ENCODE data around the gene EXOC4. TPM values are rescaled to one million over a fixed set of nuclear protein-coding genes. Genes with fewer than 3 reads are reported as not detected.

EXOC4 gene
- total and polyA plus RNA-seq, 2 donors (not counting 3 experiments of a cell fraction or from before 2014, with no cell fraction given): 20.3 to 73.1 TPM

DNA sequence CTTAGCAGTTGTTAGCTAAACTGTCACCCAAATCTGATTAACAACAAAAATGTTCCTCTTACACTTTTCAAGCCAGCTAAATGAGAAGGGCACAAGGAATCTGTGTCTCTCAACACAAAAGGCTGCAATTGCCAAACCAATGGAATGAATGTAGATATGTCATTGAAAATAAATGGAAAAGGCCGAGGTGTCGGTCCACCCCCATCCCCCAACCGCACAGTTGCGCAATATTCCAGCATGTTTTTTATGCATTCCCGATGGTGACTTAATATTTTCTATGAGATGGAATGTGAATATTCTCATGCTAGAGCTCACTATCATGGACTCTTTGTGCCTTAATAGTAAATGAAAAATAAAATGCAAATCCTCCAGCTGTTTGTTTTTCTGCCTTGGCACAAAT lies 692.6 kb downstream of the EXOC4 start:
- dilution Hi-C loops (cut with MboI; ENCODE audit: extremely low pct_ligation_motif_present, low sequenced_read_pairs) (no loop called here), intact Hi-C loops (cut with micrococcal nuclease) (no loop called here)
- no peaks in the 10 kb centered on the region for H3K79me2 ChIP-seq (ENCODE audit: control insufficient read depth, insufficient read depth, low read length)
- H3K4me1 ChIP-seq (ENCODE audit: control insufficient read depth, extremely low read depth, insufficient read depth, low read length): no peaks in the 10 kb centered on the region
- no peaks in the 10 kb centered on the region for H3K9me1 ChIP-seq (replicated peaks; ENCODE audit: control insufficient read depth, extremely low read depth, insufficient read depth, low read length)
- DNase-seq (ENCODE audit: low read depth, low spot score) (no peak), FAIRE-seq (no peak)
- TF ChIP-seq JUN (IDR thresholded peaks at IDR 0.05; ENCODE audit: borderline replicate concordance, insufficient read depth, insufficient read length, low read depth) (no peak), MYC (IDR thresholded peaks at IDR 0.05; ENCODE audit: low read depth, low read length) (no peak), POLR2AphosphoS5 (IDR thresholded peaks at IDR 0.05; ENCODE audit: insufficient read depth, low read depth, low read length) (no peak), EZH2 (IDR thresholded peaks at IDR 0.05; ENCODE audit: borderline replicate concordance, low read depth, low read length, severe bottlenecking) (no peak), GATA2 (IDR thresholded peaks at IDR 0.05; ENCODE audit: insufficient read depth, insufficient read length, low read depth, low read length) (no peak), POLR2A (IDR thresholded peaks at IDR 0.05; ENCODE audit: low read depth, low read length) (no peak), FOS (IDR thresholded peaks at IDR 0.05; ENCODE audit: borderline replicate concordance, insufficient read depth, low read length) (no peak)
- TF ChIP-seq, protein P1, sequence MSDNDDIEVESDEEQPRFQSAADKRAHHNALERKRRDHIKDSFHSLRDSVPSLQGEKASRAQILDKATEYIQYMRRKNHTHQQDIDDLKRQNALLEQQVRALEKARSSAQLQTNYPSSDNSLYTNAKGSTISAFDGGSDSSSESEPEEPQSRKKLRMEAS (IDR thresholded peaks at IDR 0.05; ENCODE audit: insufficient read depth, insufficient read length): no peak
- TF ChIP-seq, protein P2, sequence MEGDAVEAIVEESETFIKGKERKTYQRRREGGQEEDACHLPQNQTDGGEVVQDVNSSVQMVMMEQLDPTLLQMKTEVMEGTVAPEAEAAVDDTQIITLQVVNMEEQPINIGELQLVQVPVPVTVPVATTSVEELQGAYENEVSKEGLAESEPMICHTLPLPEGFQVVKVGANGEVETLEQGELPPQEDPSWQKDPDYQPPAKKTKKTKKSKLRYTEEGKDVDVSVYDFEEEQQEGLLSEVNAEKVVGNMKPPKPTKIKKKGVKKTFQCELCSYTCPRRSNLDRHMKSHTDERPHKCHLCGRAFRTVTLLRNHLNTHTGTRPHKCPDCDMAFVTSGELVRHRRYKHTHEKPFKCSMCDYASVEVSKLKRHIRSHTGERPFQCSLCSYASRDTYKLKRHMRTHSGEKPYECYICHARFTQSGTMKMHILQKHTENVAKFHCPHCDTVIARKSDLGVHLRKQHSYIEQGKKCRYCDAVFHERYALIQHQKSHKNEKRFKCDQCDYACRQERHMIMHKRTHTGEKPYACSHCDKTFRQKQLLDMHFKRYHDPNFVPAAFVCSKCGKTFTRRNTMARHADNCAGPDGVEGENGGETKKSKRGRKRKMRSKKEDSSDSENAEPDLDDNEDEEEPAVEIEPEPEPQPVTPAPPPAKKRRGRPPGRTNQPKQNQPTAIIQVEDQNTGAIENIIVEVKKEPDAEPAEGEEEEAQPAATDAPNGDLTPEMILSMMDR (IDR thresholded peaks at IDR 0.05; ENCODE audit: extremely low read depth in 1 of 2, insufficient read depth in 1 of 2, low read depth in 1 of 2, low read length in 2 of 2): no peak
- no TSS peak for BruUV-seq (replicated peaks)
- H2AFZ ChIP-seq (ENCODE audit: low read depth, low read length): no peak overlapping the region
- H4K20me1 ChIP-seq (replicated peaks; ENCODE audit: control insufficient read depth, extremely low read depth, insufficient read depth, low read length): no peaks in the 10 kb centered on the region
- CTCF ChIA-PET: interaction anchor here (1.2 kb wide), 1 partner anchor 10 kb away, joined by 3 read pairs; no protein-coding TSS in a partner anchor
- H3K9ac ChIP-seq (replicated peaks; ENCODE audit: extremely low read depth, insufficient read depth, low read length): no peak overlapping the region
- no peaks in the 10 kb centered on the region for H3K9me3 ChIP-seq (replicated peaks; ENCODE audit: control insufficient read depth, insufficient read depth, low read length)
- POLR2A ChIA-PET: no interaction called here
- H3K4me2 ChIP-seq (ENCODE audit: insufficient read depth, low read length): no peak overlapping the region
- no peaks in the 10 kb centered on the region for H3K36me3 ChIP-seq (ENCODE audit: control insufficient read depth in 2 of 2, extremely low read depth in 1 of 2, insufficient read depth in 2 of 2, low read length in 2 of 2)
- H3K27me3 ChIP-seq (ENCODE audit: control insufficient read depth in 2 of 2, insufficient read depth in 2 of 2, low read length in 2 of 2): no peaks in the 10 kb centered on the region
- no peak overlapping the region for H3K27ac ChIP-seq (ENCODE audit: insufficient read depth, low read depth, low read length)
- H3K4me3 ChIP-seq (replicated peaks in 1 of 3; ENCODE audit: insufficient read depth in 1 of 3, low read depth in 1 of 3, low read length in 3 of 3): no peak overlapping the region
